Transverse colon (tissue), 4 donors: ENCODE measurements around the gene EGFR.

Experiments
- EP300 ChIP-seq: sonication (generic); formaldehyde crosslinking; IDR thresholded peaks from one replicate; pipeline ENCODE4 v1.6.1; 2017; ENCODE audit warnings: antibody characterized with exemption, low read depth
- POLR2A ChIP-seq: fragments of 450-650 bp; IDR thresholded peaks from one replicate; pipeline ENCODE4 v1.6.1; 2016; ENCODE audit warnings: antibody characterized with exemption, mild to moderate bottlenecking, moderate library complexity
- POLR2AphosphoS5 ChIP-seq, 3 donors: sonication (generic); formaldehyde crosslinking; IDR thresholded peaks; one replicate each; pipeline ENCODE4 v1.6.1; 2016; ENCODE audit warnings: antibody characterized with exemption in 3 of 3
- TF ChIP-seq, protein P1 (sequence below), 5 experiments: fragments of 200-600 bp in 3 of 5; fragments of 450-650 bp in 2 of 5; sonication (generic) in 3 of 5; IDR thresholded peaks; 1 replicate in 2 of 5; 2 replicates in 3 of 5; pipeline ENCODE4 v1.5.1; 2016 to 2017; ENCODE audit warnings: antibody characterized with exemption in 5 of 5, inconsistent platforms in 3 of 5, mild to moderate bottlenecking in 2 of 5, moderate library complexity in 1 of 5

DNA sequence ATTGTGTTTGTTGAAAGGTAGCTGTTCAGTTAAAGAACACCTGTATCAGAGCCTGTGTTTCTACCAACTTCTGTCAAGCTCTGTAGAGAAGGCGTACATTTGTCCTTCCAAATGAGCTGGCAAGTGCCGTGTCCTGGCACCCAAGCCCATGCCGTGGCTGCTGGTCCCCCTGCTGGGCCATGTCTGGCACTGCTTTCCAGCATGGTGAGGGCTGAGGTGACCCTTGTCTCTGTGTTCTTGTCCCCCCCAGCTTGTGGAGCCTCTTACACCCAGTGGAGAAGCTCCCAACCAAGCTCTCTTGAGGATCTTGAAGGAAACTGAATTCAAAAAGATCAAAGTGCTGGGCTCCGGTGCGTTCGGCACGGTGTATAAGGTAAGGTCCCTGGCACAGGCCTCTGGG, 154.9 kb downstream of the EGFR start:
- TF ChIP-seq, protein P1, sequence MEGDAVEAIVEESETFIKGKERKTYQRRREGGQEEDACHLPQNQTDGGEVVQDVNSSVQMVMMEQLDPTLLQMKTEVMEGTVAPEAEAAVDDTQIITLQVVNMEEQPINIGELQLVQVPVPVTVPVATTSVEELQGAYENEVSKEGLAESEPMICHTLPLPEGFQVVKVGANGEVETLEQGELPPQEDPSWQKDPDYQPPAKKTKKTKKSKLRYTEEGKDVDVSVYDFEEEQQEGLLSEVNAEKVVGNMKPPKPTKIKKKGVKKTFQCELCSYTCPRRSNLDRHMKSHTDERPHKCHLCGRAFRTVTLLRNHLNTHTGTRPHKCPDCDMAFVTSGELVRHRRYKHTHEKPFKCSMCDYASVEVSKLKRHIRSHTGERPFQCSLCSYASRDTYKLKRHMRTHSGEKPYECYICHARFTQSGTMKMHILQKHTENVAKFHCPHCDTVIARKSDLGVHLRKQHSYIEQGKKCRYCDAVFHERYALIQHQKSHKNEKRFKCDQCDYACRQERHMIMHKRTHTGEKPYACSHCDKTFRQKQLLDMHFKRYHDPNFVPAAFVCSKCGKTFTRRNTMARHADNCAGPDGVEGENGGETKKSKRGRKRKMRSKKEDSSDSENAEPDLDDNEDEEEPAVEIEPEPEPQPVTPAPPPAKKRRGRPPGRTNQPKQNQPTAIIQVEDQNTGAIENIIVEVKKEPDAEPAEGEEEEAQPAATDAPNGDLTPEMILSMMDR (IDR thresholded peaks at IDR 0.05) = no peak
- no peak for TF ChIP-seq POLR2AphosphoS5 (IDR thresholded peaks at IDR 0.05)
- TF ChIP-seq EP300 = no peak
- TF ChIP-seq POLR2A = no peak
